Neutrophil (primary cell): ENCODE data around the gene UBXN10.

Experiments
- H3K27ac ChIP-seq: fragments of 200-600 bp; sonication (generic); 2 replicates; pipeline ENCODE4 v1.5.1; 2016; ENCODE audit warnings: mild to moderate bottlenecking, moderate library complexity
- H3K27me3 ChIP-seq: fragments of 200-600 bp; sonication (generic); 2 replicates; pipeline ENCODE4 v1.6.0; 2016; ENCODE audit warnings: mild to moderate bottlenecking
- H3K36me3 ChIP-seq: fragments of 200-600 bp; sonication (generic); 2 replicates; pipeline ENCODE4 v1.5.1; 2017
- H3K4me1 ChIP-seq, 2 experiments: fragments of 200-600 bp in 1 of 2; sonication (generic) in 1 of 2; 1 replicate in 1 of 2; 2 replicates in 1 of 2; pipeline versions ENCODE4 v1.5.1 to v1.6.1; 2013 to 2016; ENCODE audit warnings: low read depth in 1 of 2, low read length in 1 of 2, mild to moderate bottlenecking in 1 of 2, moderate library complexity in 1 of 2; ENCODE audit not compliant: control insufficient read depth in 1 of 2, insufficient read depth in 1 of 2
- H3K4me3 ChIP-seq, 2 experiments: fragments of 200-600 bp in 1 of 2; sonication (generic) in 1 of 2; 1 replicate in 1 of 2; 2 replicates in 1 of 2; pipeline ENCODE4 v1.5.1; 2013 to 2016; ENCODE audit warnings: low read depth in 1 of 2, low read length in 1 of 2, mild to moderate bottlenecking in 1 of 2, moderate library complexity in 1 of 2
- H3K9me3 ChIP-seq: fragments of 200-600 bp; sonication (generic); 2 replicates; pipeline ENCODE4 v1.5.1; 2016
- TF ChIP-seq, protein P1 (sequence below): fragments of 200-600 bp; sonication (generic); IDR thresholded peaks from 2 replicates; pipeline ENCODE4 v1.5.1; 2016; ENCODE audit warnings: antibody characterized with exemption

UBXN10 gene

DNA sequence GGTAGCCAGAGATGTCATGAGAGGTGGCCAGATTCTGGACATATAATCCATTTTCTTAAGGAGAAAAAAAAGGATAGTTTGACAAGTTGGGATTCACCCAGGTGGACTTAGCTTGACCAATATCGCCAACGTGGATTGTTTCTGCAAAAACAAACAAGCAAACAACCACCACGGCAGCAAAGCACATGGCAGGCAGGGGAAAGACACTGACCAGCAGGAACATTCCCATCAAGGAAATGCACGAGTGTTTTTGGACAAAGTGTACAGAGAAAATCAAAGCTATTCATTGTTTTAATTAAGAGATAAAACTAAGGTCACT, 9.5 kb downstream of the UBXN10 start:
- Histone ChIP-seq H3K4me1 (no peaks in the 10 kb centered on the region), H3K36me3 (no peaks in the 10 kb centered on the region), H3K9me3 (no peaks in the 10 kb centered on the region), H3K27ac (no peak overlapping the region), H3K4me3 (no peak overlapping the region), H3K27me3 (peaks cover 71% of the 10 kb centered on the region)
- TF ChIP-seq, protein P1, sequence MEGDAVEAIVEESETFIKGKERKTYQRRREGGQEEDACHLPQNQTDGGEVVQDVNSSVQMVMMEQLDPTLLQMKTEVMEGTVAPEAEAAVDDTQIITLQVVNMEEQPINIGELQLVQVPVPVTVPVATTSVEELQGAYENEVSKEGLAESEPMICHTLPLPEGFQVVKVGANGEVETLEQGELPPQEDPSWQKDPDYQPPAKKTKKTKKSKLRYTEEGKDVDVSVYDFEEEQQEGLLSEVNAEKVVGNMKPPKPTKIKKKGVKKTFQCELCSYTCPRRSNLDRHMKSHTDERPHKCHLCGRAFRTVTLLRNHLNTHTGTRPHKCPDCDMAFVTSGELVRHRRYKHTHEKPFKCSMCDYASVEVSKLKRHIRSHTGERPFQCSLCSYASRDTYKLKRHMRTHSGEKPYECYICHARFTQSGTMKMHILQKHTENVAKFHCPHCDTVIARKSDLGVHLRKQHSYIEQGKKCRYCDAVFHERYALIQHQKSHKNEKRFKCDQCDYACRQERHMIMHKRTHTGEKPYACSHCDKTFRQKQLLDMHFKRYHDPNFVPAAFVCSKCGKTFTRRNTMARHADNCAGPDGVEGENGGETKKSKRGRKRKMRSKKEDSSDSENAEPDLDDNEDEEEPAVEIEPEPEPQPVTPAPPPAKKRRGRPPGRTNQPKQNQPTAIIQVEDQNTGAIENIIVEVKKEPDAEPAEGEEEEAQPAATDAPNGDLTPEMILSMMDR, result no peak

DNA sequence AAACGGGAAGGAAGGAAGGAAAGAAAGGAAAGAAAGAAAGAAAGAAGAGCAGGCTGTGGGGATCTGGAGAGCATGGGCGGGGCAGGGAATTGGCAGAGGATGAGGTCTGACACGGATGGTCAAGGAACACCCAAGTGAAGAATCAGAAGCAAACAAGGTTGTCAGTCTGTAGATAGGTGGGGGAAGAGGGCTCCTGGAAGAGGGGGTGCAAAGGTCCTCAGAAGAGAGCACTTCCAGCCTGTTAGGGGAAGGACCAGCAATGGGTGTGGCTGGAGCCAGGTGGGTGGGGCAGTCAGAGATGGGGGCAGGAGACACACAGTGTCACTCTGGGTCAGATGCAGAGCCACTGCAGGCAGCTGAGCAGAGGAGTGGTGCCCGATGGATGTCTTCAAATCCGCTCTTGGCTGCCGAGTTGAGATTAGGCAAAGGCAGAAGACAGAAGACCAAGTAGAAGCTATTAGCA, 11.5 kb downstream of the UBXN10 start:
- Histone ChIP-seq H3K36me3 (no peaks in the 10 kb centered on the region), H3K4me1 (no peaks in the 10 kb centered on the region), H3K4me3 (no peak overlapping the region), H3K27me3 (peaks cover 63% of the 10 kb centered on the region), H3K27ac (no peak overlapping the region), H3K9me3 (no peaks in the 10 kb centered on the region)
- TF ChIP-seq, protein P1, result no peak

DNA sequence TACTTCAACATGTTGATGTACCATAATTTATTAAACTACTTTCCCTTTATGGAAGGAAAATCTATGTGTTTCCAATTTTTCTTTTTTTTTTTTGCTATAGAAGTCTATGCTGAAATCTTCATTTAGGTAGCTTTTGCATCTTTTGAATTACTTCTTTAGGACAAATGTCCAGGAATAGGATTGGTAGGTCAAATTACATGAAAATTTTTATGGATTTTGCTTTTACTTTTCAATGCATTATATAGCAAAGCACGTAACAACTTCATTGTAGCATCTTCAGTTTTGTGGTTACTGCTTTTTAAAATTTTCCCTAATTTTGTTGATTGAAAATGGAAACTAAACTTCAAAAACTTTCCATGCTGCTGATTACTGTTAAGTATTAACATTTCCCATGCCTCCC, 12.4 kb downstream of the UBXN10 start:
- Histone ChIP-seq H3K4me1 (no peaks in the 10 kb centered on the region), H3K27ac (no peak overlapping the region), H3K4me3 (no peak overlapping the region), H3K27me3 (peaks cover 61% of the 10 kb centered on the region), H3K9me3 (no peaks in the 10 kb centered on the region), H3K36me3 (no peaks in the 10 kb centered on the region)
- TF ChIP-seq, protein P1, result no peak

DNA sequence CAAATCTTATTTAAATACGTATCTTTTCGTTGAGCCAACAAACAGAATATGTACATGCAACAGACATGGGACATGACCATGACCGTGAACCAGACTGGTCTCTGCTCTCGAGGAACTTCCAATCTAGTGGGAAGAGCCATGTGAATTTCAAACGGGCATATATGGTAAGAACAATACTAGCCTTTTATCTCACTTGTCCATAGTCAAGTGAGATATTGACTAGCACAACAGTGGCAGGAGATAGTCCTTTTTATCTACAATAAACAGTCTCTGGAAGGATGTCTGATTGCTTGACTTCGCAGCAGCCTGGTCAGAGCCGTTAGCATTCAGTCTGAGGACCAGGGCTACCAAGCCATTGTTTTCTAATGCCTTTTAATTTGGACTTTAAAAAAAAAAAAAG, 13.0 kb downstream of the UBXN10 start:
- peaks cover 57% of the 10 kb centered on the region for H3K27me3 ChIP-seq
- no peak overlapping the region for H3K4me3 ChIP-seq
- H3K27ac ChIP-seq, result no peak overlapping the region
- H3K9me3 ChIP-seq, result no peaks in the 10 kb centered on the region
- TF ChIP-seq, protein P1, result no peak
- no peaks in the 10 kb centered on the region for H3K36me3 ChIP-seq
- no peaks in the 10 kb centered on the region for H3K4me1 ChIP-seq

DNA sequence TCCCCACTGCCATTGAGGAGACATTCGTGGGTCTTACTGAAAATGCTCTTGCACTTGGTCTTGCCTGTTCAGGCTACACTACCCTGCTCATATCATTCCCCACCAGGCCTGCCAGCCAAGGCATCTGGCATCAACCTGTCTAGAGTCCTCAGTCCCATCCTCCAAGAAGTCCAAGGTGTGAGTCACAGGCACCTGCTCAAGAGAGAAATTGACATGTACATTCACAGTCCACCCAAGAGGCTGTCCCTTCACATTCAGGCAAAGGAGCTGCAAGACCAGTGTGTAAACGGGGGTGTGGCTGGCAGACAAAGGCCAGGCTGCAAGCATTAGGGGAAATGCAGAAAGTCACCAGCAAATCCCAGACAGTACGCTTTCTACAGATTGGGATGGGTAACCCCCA, 13.5 kb downstream of the UBXN10 start:
- Histone ChIP-seq H3K9me3 (no peaks in the 10 kb centered on the region), H3K4me3 (no peak overlapping the region), H3K4me1 (no peaks in the 10 kb centered on the region), H3K27ac (no peak overlapping the region), H3K27me3 (peaks cover 54% of the 10 kb centered on the region), H3K36me3 (no peaks in the 10 kb centered on the region)
- TF ChIP-seq, protein P1, result no peak

DNA sequence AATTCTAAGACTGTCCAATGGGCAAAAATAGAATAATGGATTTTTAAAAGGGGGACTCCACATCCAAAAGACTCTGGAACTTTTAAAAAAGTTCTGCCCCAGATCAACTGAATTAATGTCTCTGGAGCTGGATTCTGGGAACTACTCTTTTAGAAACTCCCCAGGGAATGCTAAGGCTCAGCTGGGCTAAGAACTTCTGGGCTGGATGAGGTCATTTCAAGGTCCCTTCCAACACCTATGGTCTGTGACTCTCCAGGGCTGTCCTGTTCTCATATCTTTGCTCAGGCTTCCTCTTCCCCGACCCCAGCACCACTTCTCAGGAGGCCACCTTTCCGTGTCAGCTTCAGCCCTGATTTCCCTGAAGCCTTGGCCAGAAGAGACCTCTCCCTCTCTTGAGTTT, 13.9 kb downstream of the UBXN10 start:
- H3K4me3 ChIP-seq, result no peak overlapping the region
- H3K9me3 ChIP-seq, result no peaks in the 10 kb centered on the region
- peaks cover 56% of the 10 kb centered on the region for H3K27me3 ChIP-seq
- H3K27ac ChIP-seq, result no peak overlapping the region
- TF ChIP-seq, protein P1, result no peak
- no peaks in the 10 kb centered on the region for H3K36me3 ChIP-seq
- H3K4me1 ChIP-seq, result no peaks in the 10 kb centered on the region
